ENCODE measurements around the gene KREMEN1. TPM values are rescaled to one million over a fixed set of nuclear protein-coding genes. Genes with fewer than 3 reads are reported as not detected.

The KREMEN1 gene
- total and polyA plus RNA-seq, 4 donors, result 1.2 to 22.6 (median 3.8) TPM

- Histone ChIP-seq H3K9me3 (ENCODE audit: control insufficient read depth in 4 of 4, low read length in 3 of 4) (no peaks in the 10 kb centered on the region), H3K27ac (ENCODE audit: low read depth in 1 of 2, low read length in 2 of 2) (no peak overlapping the region), H3K27me3 (ENCODE audit: control insufficient read depth in 4 of 4, insufficient read depth in 4 of 4, low read length in 3 of 4) (no peaks in the 10 kb centered on the region), H3K4me3 (ENCODE audit: low read depth in 1 of 3, low read length in 3 of 3) (no peak overlapping the region), H3K9ac (ENCODE audit: low read depth in 1 of 2, low read length in 2 of 2) (no peak overlapping the region), H3K4me1 (ENCODE audit: control insufficient read depth in 4 of 4, insufficient read depth in 4 of 4, low read length in 3 of 4) (peaks cover 9 to 38% (median 33%) of the 10 kb centered on the region in 4 donors), H3K36me3 (ENCODE audit: control insufficient read depth in 4 of 4, insufficient read depth in 3 of 4, low read depth in 1 of 4, low read length in 3 of 4) (peaks cover 0 to 2% (median 0%) of the 10 kb centered on the region in 4 donors)
- DNase-seq (ENCODE audit: low spot score), result no peak
- TF ChIP-seq RXRA (IDR thresholded peaks at IDR 0.05) (no peak), TAF1 (conservative IDR thresholded peaks at IDR 0.05) (no peak), HNF4G (IDR thresholded peaks at IDR 0.05) (no peak), JUND (IDR thresholded peaks at IDR 0.05) (no peak), FOXA1 (IDR thresholded peaks at IDR 0.05) (no peak)
- TF ChIP-seq, protein P1, sequence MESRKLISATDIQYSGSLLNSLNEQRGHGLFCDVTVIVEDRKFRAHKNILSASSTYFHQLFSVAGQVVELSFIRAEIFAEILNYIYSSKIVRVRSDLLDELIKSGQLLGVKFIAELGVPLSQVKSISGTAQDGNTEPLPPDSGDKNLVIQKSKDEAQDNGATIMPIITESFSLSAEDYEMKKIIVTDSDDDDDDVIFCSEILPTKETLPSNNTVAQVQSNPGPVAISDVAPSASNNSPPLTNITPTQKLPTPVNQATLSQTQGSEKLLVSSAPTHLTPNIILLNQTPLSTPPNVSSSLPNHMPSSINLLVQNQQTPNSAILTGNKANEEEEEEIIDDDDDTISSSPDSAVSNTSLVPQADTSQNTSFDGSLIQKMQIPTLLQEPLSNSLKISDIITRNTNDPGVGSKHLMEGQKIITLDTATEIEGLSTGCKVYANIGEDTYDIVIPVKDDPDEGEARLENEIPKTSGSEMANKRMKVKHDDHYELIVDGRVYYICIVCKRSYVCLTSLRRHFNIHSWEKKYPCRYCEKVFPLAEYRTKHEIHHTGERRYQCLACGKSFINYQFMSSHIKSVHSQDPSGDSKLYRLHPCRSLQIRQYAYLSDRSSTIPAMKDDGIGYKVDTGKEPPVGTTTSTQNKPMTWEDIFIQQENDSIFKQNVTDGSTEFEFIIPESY (IDR thresholded peaks at IDR 0.05), result no peak
- TF ChIP-seq, protein P2, sequence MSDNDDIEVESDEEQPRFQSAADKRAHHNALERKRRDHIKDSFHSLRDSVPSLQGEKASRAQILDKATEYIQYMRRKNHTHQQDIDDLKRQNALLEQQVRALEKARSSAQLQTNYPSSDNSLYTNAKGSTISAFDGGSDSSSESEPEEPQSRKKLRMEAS (IDR thresholded peaks at IDR 0.05), result no peak
- WGBS, result 72% methylated on average over 2 of the region's 2 CpGs
These were observed 52.6 kb downstream of the KREMEN1 start for GRCh38 chr22:29125443-29125778.

DNA sequence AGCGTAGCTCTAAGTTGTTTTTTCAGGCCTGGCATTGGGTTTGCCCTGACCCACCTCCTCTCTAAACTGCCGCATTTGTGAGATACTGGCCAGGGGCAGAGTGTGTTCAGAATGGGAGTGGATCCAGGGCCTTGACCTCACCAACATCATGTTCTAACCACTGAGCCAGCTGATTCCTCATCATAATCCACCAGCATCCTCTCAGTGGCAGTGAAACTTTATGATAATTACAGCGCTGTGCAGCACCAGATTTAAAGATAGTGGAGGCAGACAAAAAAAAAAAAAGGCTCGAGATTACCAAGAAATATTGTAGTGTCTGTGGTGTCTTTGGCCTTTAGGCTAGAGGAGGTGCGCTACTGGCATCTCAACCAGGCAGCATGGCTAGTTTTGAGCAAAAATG lies 53.0 kb downstream of the KREMEN1 start:
- no peak for TF ChIP-seq RAD21 (IDR thresholded peaks at IDR 0.05)
- TF ChIP-seq SP1 (IDR thresholded peaks at IDR 0.05), result no peak
- TF ChIP-seq, protein P2 (IDR thresholded peaks at IDR 0.05), result no peak
- TF ChIP-seq RXRA (IDR thresholded peaks at IDR 0.05), result no peak
- TF ChIP-seq CTCF (IDR thresholded peaks at IDR 0.05; ENCODE audit: low read depth, low read length, missing input control), result no peak
- no peak for TF ChIP-seq FOXA1 (IDR thresholded peaks at IDR 0.05)
- TF ChIP-seq EGR1 (IDR thresholded peaks at IDR 0.05; ENCODE audit: low read depth in 2 of 2), result no peak
- TF ChIP-seq, protein P3, sequence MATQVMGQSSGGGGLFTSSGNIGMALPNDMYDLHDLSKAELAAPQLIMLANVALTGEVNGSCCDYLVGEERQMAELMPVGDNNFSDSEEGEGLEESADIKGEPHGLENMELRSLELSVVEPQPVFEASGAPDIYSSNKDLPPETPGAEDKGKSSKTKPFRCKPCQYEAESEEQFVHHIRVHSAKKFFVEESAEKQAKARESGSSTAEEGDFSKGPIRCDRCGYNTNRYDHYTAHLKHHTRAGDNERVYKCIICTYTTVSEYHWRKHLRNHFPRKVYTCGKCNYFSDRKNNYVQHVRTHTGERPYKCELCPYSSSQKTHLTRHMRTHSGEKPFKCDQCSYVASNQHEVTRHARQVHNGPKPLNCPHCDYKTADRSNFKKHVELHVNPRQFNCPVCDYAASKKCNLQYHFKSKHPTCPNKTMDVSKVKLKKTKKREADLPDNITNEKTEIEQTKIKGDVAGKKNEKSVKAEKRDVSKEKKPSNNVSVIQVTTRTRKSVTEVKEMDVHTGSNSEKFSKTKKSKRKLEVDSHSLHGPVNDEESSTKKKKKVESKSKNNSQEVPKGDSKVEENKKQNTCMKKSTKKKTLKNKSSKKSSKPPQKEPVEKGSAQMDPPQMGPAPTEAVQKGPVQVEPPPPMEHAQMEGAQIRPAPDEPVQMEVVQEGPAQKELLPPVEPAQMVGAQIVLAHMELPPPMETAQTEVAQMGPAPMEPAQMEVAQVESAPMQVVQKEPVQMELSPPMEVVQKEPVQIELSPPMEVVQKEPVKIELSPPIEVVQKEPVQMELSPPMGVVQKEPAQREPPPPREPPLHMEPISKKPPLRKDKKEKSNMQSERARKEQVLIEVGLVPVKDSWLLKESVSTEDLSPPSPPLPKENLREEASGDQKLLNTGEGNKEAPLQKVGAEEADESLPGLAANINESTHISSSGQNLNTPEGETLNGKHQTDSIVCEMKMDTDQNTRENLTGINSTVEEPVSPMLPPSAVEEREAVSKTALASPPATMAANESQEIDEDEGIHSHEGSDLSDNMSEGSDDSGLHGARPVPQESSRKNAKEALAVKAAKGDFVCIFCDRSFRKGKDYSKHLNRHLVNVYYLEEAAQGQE (IDR thresholded peaks at IDR 0.05), result no peak
- no peak for TF ChIP-seq YY1 (IDR thresholded peaks at IDR 0.05)
- no peak for TF ChIP-seq JUND (IDR thresholded peaks at IDR 0.05)
- no peak for TF ChIP-seq ATF3 (IDR thresholded peaks at IDR 0.05)
- TF ChIP-seq TAF1 (conservative IDR thresholded peaks at IDR 0.05), result no peak
- no peak for TF ChIP-seq FOXA2 (IDR thresholded peaks at IDR 0.05)
- TF ChIP-seq, protein P1 (IDR thresholded peaks at IDR 0.05), result no peak
- no peak for TF ChIP-seq NR2F2 (IDR thresholded peaks at IDR 0.05)
- no peak for TF ChIP-seq HNF4A (conservative IDR thresholded peaks at IDR 0.05)
- no peak for TF ChIP-seq HNF4G (IDR thresholded peaks at IDR 0.05)
- no peak for TF ChIP-seq GABPA (IDR thresholded peaks at IDR 0.05 in 1 of 2, conservative IDR thresholded peaks at IDR 0.05 in 1 of 2)
- WGBS, result 82% methylated on average over 5 of the region's 5 CpGs
- Histone ChIP-seq H3K9me3 (ENCODE audit: control insufficient read depth in 4 of 4, low read length in 3 of 4) (no peaks in the 10 kb centered on the region), H3K4me1 (ENCODE audit: control insufficient read depth in 4 of 4, insufficient read depth in 4 of 4, low read length in 3 of 4) (peaks cover 7 to 38% (median 33%) of the 10 kb centered on the region in 4 donors), H3K36me3 (ENCODE audit: control insufficient read depth in 4 of 4, insufficient read depth in 3 of 4, low read depth in 1 of 4, low read length in 3 of 4) (peaks cover 0 to 2% (median 0%) of the 10 kb centered on the region in 4 donors), H3K27me3 (ENCODE audit: control insufficient read depth in 4 of 4, insufficient read depth in 4 of 4, low read length in 3 of 4) (no peaks in the 10 kb centered on the region), H3K4me3 (ENCODE audit: low read depth in 1 of 3, low read length in 3 of 3) (no peak overlapping the region), H3K27ac (ENCODE audit: low read depth in 1 of 2, low read length in 2 of 2) (no peak overlapping the region), H3K9ac (ENCODE audit: low read depth in 1 of 2, low read length in 2 of 2) (no peak overlapping the region)
- no peak for DNase-seq (ENCODE audit: low spot score)

Data from liver (tissue), 9 donors.